GM10266 (cell line): Measurements from ENCODE around the gene GABBR2.

Source experiments
- DNase-seq: peaks from one replicate; pipeline ENCODE4 v3.0.0; 2012; ENCODE audit errors: extremely low spot score
- TF ChIP-seq, protein P1 (sequence below): IDR thresholded peaks from 2 replicates; pipeline ENCODE4 v1.5.1; 2012; ENCODE audit warnings: mild to moderate bottlenecking, low read depth; ENCODE audit not compliant: control insufficient read depth, insufficient read depth; ENCODE audit errors: missing control alignments

GABBR2 gene

DNA sequence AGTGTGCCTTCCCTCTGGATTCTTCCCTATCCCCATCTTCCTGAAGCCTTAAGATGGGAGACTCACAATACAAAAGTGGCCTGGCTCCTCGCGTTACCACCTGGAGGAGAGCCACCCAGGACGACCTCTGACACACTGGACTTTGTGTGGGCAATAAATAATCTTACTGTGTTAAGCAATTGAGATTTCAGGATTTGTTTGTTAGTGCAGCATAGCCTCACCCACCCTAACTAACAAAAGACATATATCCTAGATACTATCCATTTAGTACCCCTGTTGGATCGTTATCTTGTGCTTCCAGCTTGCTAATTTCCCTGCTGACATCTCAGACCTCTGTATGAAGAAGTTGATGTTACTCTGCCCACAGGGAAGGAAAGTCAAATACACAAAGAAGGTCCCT is 7.9 kb downstream of the GABBR2 start:
- DNase-seq = no peak
- TF ChIP-seq, protein P1, sequence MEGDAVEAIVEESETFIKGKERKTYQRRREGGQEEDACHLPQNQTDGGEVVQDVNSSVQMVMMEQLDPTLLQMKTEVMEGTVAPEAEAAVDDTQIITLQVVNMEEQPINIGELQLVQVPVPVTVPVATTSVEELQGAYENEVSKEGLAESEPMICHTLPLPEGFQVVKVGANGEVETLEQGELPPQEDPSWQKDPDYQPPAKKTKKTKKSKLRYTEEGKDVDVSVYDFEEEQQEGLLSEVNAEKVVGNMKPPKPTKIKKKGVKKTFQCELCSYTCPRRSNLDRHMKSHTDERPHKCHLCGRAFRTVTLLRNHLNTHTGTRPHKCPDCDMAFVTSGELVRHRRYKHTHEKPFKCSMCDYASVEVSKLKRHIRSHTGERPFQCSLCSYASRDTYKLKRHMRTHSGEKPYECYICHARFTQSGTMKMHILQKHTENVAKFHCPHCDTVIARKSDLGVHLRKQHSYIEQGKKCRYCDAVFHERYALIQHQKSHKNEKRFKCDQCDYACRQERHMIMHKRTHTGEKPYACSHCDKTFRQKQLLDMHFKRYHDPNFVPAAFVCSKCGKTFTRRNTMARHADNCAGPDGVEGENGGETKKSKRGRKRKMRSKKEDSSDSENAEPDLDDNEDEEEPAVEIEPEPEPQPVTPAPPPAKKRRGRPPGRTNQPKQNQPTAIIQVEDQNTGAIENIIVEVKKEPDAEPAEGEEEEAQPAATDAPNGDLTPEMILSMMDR = no peak

DNA sequence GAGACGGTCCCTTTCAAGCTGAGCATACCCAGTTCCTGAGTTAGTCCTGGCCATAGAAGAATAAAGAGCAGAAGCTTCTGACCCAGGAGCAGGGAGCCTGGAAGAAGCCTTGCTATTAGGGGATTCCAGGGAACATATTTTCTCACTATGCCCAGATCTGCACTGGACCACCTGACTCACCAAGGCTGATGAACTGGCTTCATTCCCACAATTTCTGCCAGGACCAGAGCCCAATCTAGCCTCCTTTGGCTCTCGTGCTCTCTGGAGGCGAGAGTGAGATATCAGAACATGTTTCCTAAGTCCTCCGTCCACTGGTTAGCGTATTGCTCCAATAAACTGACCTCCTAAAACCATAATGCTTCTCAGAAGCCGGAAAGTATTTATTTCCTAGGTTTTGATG is 9.9 kb downstream of the GABBR2 start:
- DNase-seq = no peak
- TF ChIP-seq, protein P1 = no peak

DNA sequence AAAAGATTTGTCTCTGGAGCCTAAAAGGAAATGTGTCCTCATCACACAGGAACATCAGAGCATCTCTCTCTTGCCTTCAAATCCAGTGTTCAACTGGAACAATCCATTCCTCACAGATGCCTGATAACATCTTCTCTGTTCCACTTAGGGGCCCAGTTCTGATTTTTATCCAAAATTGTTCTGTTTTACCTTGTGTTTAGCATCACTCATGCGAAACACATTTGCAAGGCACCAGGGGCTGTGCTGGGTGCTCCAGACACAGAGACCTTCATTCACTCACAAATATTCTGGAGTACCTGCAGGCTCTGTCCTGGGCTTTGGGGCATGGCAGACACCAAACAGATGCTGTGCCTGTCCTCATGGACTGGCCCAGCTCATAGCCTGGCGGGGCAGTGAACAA is 13.8 kb downstream of the GABBR2 start:
- no peak for DNase-seq
- TF ChIP-seq, protein P1 = no peak

DNA sequence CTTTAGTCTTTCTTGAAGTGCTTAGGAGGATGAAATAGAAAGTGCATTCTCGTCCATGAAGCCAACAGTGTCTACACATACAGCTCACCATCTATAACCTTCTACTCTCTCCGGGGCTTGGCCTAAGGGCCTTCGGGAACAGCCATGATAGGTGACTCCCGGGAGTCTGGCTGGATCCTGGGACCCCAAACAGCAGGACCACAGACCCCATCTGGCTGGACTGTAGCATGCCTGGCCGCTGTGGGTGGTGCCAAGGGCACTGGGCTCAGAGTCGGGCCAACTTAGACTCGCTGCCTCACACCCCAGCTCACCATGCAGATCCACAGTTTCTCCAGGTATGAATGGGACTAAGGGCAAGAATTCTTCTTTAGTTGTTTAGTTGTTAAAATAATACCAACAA is 16.3 kb downstream of the GABBR2 start:
- no peak for DNase-seq

DNA sequence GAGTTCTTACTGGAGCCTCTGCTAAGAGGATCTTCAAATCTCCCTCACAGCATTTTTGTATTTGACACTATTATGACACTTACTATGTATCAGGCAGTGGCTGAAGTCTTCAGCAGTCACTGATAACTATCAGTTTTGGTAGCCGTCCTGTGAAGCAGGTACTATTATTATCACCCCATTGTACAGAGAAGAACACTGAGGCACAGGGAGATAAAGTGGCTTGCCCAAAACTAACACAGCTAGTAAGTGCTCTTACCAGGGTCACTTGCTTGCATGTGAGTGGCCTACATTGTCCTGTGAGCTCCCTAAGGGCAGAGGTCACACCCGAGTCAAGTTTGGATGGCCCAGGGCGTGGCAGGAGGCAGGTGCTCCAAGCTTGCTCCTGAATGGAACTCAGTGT is 16.8 kb downstream of the GABBR2 start:
- TF ChIP-seq, protein P1 = no peak
- DNase-seq = no peak

More for the DNA sequence above, 16.3 kb downstream of the GABBR2 start:
- TF ChIP-seq, protein P1 = no peak

DNA sequence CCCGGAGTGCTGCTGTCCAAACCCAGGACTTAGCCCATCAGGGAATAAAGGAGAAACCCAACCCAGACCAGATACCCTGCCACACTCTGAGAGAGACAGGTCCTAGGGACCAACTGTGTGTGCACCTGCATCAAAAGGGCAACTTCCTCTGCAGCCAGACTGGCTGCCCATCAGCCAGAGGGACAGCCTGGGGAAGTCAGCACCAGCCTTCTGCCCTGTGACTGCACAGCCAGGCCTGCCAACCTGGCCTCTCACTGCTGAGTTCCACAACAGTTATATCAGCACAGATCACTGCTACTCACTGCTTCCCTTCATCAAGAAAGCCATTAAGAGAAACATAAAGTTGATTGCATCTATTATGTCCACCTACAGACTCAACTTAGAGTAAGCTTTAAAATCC is 18.0 kb downstream of the GABBR2 start:
- no peak for DNase-seq
- TF ChIP-seq, protein P1 = no peak

DNA sequence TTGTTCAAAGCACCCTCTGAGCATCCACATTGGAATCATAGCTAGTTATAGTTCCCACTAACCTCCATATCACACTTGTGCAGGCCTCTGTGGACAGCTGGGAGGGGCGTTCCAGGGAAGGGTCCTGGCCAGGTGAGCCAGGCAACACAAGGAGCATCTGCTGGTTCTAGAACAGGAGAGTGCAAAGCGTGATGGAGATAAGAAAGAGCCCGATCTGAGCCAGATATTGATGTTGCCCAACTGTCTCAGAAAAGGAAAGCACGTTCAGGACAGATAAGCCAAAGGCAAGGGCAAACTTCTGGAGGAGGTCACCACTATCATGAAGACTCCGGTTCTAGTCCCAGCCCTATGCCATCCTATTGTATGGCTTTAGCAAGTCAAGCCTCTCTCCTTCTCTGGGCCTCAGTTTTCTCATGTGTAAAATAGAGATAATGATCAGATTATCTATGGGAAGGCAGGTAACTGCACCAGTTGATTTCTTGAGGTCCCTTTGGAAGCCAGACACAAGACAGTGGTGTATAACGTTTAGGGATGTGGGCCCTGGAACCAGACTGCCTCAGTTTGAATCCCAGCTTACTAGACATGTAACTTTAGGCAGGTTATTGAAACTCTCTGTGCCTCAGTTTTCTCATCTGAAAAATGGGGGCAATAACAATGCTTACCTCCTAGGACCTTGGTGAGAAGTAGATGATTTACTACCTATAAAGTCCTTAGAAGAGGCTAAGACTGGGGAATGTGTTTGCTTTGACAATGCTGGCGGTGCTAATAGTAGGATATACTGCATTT is 19.8 kb downstream of the GABBR2 start:
- TF ChIP-seq, protein P1 = no peak
- no peak for DNase-seq
